Progenitor cell of endocrine pancreas (in vitro differentiated cells): ENCODE measurements around the gene GPR150. TPM values are rescaled to one million over a fixed set of nuclear protein-coding genes. Genes with fewer than 3 reads are reported as not detected.
A peak's percentile ranks its signal among the peaks of the same experiment; 100 is the strongest.
"Not testable (repeated sequence)": the region's sequence is repeated elsewhere in the genome, so short reads cannot be mapped to it uniquely, and the experiment has no call there.

Experiments
- DNase-seq: peaks from one replicate; pipeline ENCODE4 v3.0.0; 2021; ENCODE audit warnings: low spot score; ENCODE audit not compliant: unreplicated experiment
- H3K27ac Mint-ChIP-seq: 2 replicates; pipeline ENCODE4 v1.8.0; 2021; ENCODE audit warnings: mild to moderate bottlenecking, moderate library complexity, mixed read lengths
- H3K27me3 Mint-ChIP-seq: 2 replicates; pipeline ENCODE4 v1.8.0; 2021; ENCODE audit warnings: mixed read lengths
- H3K36me3 Mint-ChIP-seq: 2 replicates; pipeline ENCODE4 v1.8.0; 2022; ENCODE audit warnings: mixed read lengths; ENCODE audit not compliant: insufficient read depth
- H3K4me1 Mint-ChIP-seq: 2 replicates; pipeline ENCODE4 v1.8.0; 2021; ENCODE audit warnings: low read depth, mixed read lengths
- H3K4me3 Mint-ChIP-seq: 2 replicates; pipeline ENCODE4 v1.8.0; 2021; ENCODE audit warnings: low read depth, mild to moderate bottlenecking, moderate library complexity, mixed read lengths
- H3K9me3 Mint-ChIP-seq: 2 replicates; pipeline ENCODE4 v1.8.0; 2021; ENCODE audit warnings: low read depth, mixed read lengths
- CTCF ChIP-seq: fragments of 200-600 bp; sonication (generic); IDR thresholded peaks from one replicate; pipeline ENCODE4 v1.5.0; 2021; ENCODE audit warnings: antibody characterized with exemption, mild to moderate bottlenecking; ENCODE audit not compliant: unreplicated experiment
- total RNA-seq: library from RNA; stranded (reverse); gene quantifications from 2 replicates; pipeline ENCODE4 v1.2.1, GENCODE V29; 2021

Gene GPR150
- total RNA-seq, 1 donor from 2014 or later, result not detected

- TF ChIP-seq CTCF, result peak; percentile 72
- Mint-ChIP-seq H3K4me1 (peaks cover 3% of the 10 kb centered on the region), H3K36me3 (no peaks in the 10 kb centered on the region), H3K4me3 (no peak overlapping the region), H3K27ac (no peak overlapping the region), H3K9me3 (no peaks in the 10 kb centered on the region), H3K27me3 (no peaks in the 10 kb centered on the region)
- no peak for DNase-seq
Measured at GRCh38 chr5:95644351-95645042, 24.6 kb downstream of the GPR150 start.

GRCh38 chr5:95646226-95646568, 26.3 kb downstream of the GPR150 start:
- H3K27me3 Mint-ChIP-seq, H3K4me1 Mint-ChIP-seq, H3K36me3 Mint-ChIP-seq, DNase-seq, H3K9me3 Mint-ChIP-seq: not testable (repeated sequence)
- Mint-ChIP-seq H3K27ac (peak overlapping the region; percentile 86), H3K4me3 (peak overlapping the region; percentile 78)

- Mint-ChIP-seq H3K4me1 (peaks cover 9% of the 10 kb centered on the region), H3K27ac (peak within 1 kb of the TSS; percentile 93), H3K9me3 (no peaks in the 10 kb centered on the region), H3K4me3 (peak within 1 kb of the TSS; percentile 78), H3K27me3 (no peaks in the 10 kb centered on the region), H3K36me3 (no peaks in the 10 kb centered on the region)
- TF ChIP-seq CTCF, result peak; percentile 39
- DNase-seq, result peak; percentile 92
Measured at GRCh38 chr5:95646569-95647431, 26.9 kb downstream of the GPR150 start, which contains the start of gene RFESD. Gene RFESD (plus strand): TSS chr5:95646777. CDS start chr5:95652272, 5,495 bp downstream.

GRCh38 chr5:95647886-95648860, 28.3 kb downstream of the GPR150 start:
- no peak for TF ChIP-seq CTCF
- H3K27me3 Mint-ChIP-seq, result no peaks in the 10 kb centered on the region
- H3K9me3 Mint-ChIP-seq, result no peaks in the 10 kb centered on the region
- no peak overlapping the region for H3K4me3 Mint-ChIP-seq
- H3K4me1 Mint-ChIP-seq, result peaks cover 9% of the 10 kb centered on the region
- H3K27ac Mint-ChIP-seq, result no peak overlapping the region
- DNase-seq, result no peak
- H3K36me3 Mint-ChIP-seq, result no peaks in the 10 kb centered on the region

GRCh38 chr5:95649274-95649673, 29.4 kb downstream of the GPR150 start:
- TF ChIP-seq CTCF, result no peak
- Mint-ChIP-seq H3K9me3 (no peaks in the 10 kb centered on the region), H3K27me3 (no peaks in the 10 kb centered on the region), H3K4me3 (no peak overlapping the region), H3K4me1 (peaks cover 9% of the 10 kb centered on the region), H3K36me3 (no peaks in the 10 kb centered on the region), H3K27ac (no peak overlapping the region)
- DNase-seq, result no peak
